DND-41 (cell line): ENCODE results near the gene PBX3.

Source experiments
- CTCF ChIP-seq: IDR thresholded peaks from 2 replicates; pipeline ENCODE4 v1.5.1; 2012; ENCODE audit warnings: borderline replicate concordance, low read length, moderate library complexity, mild to moderate bottlenecking; ENCODE audit not compliant: poor library complexity, severe bottlenecking; ENCODE audit errors: extremely low read depth
- EZH2 ChIP-seq: IDR thresholded peaks from 3 replicates; pipeline ENCODE4 v1.6.1; 2012; ENCODE audit warnings: borderline replicate concordance, low read depth, mild to moderate bottlenecking, moderate library complexity, low read length, inconsistent platforms; ENCODE audit not compliant: severe bottlenecking

- TF ChIP-seq CTCF = no peak
- no peak for TF ChIP-seq EZH2
These were observed 184.0 kb downstream of the PBX3 start for GRCh38 chr9:125931211-125931610.
